ENCODE data around the gene ZNF423.
"Not testable (repeated sequence)": the region's sequence is repeated elsewhere in the genome, so short reads cannot be mapped to it uniquely, and the experiment has no call there.

Gene ZNF423

GRCh38 chr16:49855822-49856671 lies at the start of gene ZNF423:
ZNF423 (minus strand) TSS chr16:49856112; CDS start chr16:49855774, 338 bp downstream.
- no peak for DNase-seq

DNA sequence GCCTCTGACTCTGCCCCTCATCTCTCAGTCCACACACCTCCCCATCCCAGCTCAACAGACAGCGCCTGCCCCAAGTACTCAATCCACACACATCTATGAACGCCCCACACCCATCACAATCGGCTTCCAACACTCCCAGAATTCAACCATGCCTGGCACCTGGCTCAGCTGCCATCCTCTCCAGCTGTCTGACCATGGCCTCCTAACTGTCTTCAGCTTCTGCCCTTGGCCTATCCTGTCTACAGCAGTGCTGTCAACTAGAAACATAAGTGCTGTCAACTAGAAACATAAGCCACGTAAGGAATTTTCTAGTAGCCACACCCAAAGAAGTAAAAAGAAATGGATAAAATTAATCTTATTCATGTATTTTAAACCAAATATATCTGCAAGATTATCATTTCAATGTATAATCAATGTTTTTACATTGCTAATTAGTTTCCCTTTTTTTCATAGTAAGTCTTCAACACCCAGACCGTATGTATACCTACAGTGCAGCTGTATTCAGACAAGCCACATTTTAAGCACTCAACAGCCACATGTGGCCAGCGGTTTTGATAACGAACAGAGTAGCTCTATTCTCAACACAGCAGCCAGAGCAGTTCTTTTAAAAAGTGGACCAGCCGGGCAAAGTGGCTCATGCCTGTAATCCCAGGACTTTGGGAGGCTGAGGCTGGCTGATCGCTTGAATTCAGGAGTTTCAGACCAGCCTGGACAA lies 48.6 kb upstream of the ZNF423 start:
- no peak for DNase-seq

GRCh38 chr16:49902908-49903307 lies 47.0 kb upstream of the ZNF423 start:
- DNase-seq, result no peak

DNA sequence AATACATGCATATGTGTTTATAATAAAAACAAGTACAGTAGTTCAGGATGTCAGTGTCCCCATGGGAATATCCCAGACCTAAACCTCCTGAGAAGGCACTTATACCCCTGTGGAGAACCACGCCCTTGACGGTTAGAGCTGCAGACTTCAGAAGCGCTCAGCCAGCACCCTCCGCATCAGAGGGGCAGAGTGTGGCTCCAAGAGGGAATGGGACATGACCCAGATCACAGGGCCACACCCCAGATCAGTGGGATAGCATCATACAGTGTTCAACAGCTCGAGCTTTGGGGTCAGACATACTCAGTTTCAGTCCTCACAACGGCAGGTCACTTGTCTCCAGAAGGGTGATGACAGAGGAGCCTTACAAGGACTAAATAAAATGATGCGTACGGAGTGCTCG lies 45.8 kb upstream of the ZNF423 start:
- DNase-seq, result no peak

- DNase-seq, result no peak
Measured at GRCh38 chr16:49900875-49901274, 45.0 kb upstream of the ZNF423 start.

DNA sequence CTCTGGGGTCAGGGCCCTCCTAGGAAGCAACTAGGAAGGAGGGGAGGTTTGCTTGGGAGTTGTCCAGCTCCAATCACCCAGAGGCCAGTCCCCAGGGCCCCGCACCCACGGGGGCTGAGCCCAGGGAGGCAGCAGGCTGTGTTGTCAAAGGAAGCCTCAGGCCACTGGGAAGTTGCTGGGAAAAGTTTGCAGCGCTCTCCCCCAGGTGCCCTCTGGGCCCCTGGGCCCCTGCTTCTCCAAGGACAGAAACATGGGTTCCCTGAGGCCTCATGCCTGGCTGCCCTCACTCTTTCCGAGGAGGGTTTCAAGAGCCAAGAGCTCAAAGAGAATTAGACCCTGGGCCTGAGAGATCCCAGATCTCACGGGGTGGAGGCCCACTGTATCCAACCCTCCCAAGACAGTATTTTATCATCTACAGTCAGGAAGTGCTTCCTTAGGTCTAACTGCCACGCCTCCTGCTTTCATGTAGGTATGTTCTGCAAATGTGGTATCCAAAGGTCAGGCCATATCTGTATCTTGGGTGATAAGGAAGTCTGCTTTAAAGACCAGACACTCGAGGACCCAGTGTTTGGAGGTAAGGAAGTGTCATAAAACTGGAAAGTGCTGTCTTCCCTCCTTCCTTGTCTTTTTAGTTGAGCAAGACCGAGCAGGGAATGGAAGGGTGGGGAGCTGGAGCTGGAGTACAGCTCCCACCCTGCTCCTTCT lies 44.2 kb upstream of the ZNF423 start:
- no peak for DNase-seq

GRCh38 chr16:49896447-49896964 lies 40.6 kb upstream of the ZNF423 start:
- no peak for DNase-seq

GRCh38 chr16:49890876-49891275 lies 35.0 kb upstream of the ZNF423 start:
- DNase-seq, result no peak

- DNase-seq, result no peak
Measured at GRCh38 chr16:49889725-49890397, 33.9 kb upstream of the ZNF423 start.

DNA sequence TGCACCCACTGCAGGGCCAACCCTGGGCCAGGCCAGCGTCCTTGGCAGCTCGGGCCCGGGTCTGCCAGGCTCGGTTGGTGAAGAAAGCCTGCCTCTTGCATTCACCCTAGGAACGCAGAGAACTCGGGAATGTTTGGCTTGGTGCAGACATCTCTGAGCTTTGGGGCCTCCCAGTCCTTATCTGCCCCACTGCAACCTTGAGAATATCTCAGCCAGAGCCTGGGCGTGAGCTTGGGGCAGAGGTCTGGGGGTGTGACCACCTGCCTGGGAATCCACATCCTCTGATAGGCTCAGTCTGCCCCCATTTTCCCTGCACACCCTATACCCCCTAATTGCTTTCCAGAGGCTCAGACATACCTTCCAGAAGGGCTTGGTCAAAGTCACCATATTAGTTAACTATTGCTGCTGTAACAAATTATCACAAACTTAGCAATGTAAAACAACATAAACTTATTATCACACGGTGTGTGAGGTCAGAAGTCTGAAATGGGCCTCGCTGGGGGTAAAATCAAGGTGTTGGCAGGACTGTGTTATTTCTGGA lies 30.7 kb upstream of the ZNF423 start:
- no peak for DNase-seq

GRCh38 chr16:49884033-49885015 lies 28.4 kb upstream of the ZNF423 start:
- DNase-seq, result no peak

DNA sequence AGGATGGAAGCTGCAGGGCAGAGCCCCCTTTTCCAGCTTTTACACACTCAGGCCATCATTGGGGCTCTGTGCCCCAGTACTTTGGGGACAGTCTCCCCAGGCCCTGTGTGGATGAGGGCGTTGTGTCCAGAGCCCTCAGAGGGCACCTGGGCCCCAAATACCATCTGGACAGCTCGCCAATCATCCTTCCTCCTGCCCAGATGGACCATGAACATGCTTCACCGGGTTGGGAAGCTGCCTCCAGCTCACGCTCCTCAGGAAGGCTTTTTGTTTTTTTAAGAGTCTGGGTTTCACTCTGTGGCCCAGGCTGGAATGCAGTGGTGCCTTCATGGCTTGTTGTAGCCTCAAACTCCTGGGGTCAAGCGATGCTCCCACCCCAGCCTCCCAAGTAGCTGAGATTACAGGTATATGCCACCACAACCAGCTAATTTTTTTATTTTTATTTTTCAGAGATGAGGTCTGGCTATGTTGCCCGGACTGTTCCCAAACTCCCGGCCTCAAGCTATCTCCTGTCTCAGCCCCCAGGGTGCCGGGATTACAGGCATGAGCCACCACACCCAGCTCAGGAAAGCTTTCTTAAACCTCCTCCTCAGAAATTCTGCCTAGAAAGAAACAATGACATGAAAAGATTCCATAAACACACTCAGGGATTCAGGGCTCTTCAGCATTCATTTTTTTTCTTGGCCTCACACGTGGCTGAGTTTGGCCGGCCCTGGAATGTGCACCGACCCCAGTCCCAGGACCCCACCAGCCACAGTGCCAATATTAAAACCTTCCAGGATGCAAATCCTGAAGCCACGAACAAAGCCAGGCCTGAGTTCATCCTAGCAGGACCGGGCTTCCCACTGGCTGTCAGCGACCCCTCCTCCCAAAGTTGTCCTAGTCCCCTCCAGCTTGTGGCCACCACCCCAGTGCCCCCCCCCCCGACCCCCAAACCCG lies 27.4 kb upstream of the ZNF423 start:
- DNase-seq, result no peak

DNA sequence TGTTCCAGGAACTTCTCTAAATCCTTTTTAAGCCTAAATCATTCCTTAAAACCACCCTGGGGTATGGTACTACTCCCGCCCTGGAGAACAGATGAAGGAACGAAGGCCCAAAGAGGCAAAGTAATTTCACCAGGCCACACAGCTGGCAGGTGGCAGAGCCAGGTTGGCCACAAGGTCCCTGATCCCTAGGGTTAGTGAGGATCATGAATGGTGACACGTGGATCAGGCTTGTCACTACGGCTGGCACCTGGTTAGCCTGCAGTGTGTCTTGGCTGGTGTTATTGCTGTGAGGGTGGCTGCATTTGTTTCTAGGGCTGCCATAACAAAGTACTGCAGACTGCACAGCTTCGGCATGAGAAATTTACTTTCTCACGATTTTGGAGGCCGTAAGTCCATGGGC lies 26.0 kb upstream of the ZNF423 start:
- DNase-seq, result no peak

GRCh38 chr16:49878540-49878939 lies 22.6 kb upstream of the ZNF423 start:
- not testable (repeated sequence) for DNase-seq

GRCh38 chr16:49876716-49877129 lies 20.8 kb upstream of the ZNF423 start:
- DNase-seq, result no peak

DNA sequence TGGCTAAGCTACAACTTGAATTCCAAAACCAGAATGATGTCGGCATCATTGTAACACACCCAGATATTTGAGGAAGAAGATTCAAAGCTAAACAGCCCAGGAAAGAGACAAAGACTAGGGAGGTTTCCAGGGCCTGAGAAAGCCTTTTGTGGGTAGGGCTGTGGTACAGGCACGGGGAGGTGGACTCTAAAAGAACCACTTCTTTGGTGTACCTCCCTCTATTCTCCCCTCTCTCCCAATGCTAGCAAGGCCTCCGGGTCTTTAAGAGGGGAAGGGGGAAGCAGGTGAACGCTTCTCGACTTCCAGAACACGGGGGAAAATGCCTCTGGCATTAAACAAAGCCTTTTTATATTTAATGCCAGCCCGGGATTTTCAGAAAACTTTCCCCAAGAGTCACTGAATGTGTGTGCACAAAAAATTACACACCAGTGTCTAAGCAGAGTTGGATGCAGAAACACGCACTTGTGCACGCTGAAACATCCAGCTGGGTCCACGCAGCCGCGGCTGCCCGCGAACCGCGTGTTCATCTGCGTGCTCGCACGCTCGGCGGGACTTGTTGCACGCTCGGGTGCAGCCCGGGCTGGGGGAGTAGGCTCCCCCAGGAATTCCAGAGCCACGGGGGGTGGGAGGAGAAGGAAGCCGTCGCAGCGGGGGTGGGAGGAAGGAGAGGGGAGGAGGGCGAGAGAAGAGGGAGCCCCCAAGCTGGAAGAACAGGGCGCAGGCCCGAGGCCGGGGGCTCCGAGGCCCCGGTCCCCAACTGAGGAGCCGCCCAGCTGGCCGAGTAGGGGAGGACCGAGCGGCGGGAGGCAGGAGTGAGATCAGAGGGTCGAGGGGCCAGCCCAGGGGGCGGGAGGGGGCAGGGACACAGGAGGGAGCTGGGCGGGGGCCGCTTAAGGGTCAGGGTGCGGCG lies 20.1 kb upstream of the ZNF423 start:
- DNase-seq, result no peak

DNA sequence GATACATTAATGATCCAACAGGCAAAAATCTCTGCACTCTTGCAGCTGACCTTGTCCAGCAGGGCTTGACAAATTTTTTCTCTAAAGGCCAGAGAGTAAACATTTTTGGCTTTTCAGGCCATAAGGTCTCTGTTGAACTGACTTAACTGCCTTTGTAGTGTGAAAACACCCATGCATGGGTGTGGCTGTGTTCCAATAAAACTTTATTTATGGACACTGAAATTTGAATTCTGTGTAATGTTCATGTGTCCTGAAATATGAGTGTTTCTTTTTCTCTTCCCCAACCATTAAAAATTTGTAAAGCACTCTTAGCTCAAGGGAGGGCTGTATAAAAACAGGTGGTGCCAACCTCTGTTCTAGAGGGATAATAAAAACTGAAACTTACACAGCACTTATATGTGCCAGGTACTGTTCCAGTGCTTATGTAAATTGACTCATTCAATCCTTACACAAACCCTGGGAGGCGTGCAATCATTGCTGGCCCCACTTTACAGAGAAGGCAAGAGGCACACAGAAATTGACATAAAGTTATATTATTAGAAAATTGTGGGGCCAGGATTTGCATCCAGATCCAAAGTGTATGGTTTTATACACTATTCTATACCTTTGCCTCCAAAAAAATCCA lies 18.8 kb upstream of the ZNF423 start:
- DNase-seq, result no peak

DNA sequence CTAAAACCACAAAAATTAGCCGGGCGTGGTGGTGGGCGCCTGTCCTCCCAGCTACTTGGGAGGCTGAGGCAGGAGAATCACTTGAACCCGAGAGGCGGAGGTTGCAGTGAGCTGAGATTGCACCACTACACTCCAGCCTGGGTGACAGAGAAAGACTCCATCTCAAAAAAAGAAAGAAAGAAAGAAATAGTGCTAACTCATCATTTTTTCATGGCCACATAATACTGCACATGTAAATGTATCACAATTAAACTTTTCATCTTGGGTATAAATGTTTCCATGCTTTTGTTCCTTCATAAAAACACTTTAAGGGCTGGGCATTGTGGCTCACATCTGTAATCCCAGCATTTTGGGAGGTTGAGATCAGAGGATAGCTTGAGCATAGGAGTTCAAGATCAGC lies 15.9 kb upstream of the ZNF423 start:
- DNase-seq, result not testable (repeated sequence)
